H1 (cell line): ENCODE measurements around the gene ATP11A. TPM values are rescaled to one million over a fixed set of nuclear protein-coding genes. Genes with fewer than 3 reads are reported as not detected.

Source experiments
- ZNF274 ChIP-seq: IDR thresholded peaks from 2 replicates; pipeline ENCODE4 v1.7.0; 2012; ENCODE audit warnings: low read length, borderline replicate concordance; ENCODE audit errors: extremely low read depth
- polyA plus RNA-seq, 7 experiments: library from polyadenylated mRNA; depleted of rRNA in 3 of 7; stranded (reverse) in 5 of 7; unstranded in 2 of 7; fragments of >200 nt in 5 of 7; fragments of 200-250 nt in 2 of 7; gene quantifications; 1 replicate in 5 of 7; 2 replicates in 1 of 7; 4 replicates in 1 of 7; pipeline versions ENCODE4 v1.2.1 to v1.2.3, GENCODE V29; 2011 to 2013; ENCODE audit warnings: missing spikeins in 2 of 7, mixed read lengths in 2 of 7
- total RNA-seq: library from RNA; stranded (reverse); fragmentation: NEBNext Ultra II Directional; extraction: Animal tissue kit (Norgen Biotek cat#: 25700); gene quantifications from 2 replicates; pipeline ENCODE4 v1.2.1, GENCODE V29; 2021

The ATP11A gene
- total and polyA plus RNA-seq, 2 of the 8 experiments (the other 6 are each of a cell fraction or from before 2014, with no cell fraction given) = 28.8 to 72.9 TPM

DNA sequence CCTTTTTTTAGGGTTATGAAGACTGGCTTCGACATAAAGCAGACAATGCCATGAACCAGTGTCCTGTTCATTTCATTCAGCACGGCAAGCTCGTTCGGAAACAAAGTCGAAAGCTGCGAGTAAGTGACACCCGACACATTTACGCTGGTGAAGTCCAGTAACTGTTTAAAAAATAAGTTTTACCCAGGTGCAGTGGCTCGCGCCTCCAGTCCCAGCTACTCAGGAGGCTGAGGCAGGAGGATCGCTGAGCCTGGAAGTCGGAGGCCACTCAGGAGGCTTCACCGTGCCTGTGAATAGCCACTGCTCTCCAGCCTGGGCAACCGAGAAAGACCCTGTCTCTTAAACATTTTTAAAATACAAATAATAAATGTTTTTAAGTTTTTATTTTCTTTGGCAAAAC is 120.8 kb downstream of the ATP11A start (continued):
- TF ChIP-seq ZNF274 = no peak
